HG03558 (cell line): Measurements from ENCODE around the gene OR51E2.

Experiments used
- ATAC-seq: cut with Tn5 transposase; IDR thresholded peaks from one replicate; pipeline ENCODE4 v1.9.1; 2021; ENCODE audit warnings: moderate number of reproducible peaks; ENCODE audit not compliant: unreplicated experiment; ENCODE audit errors: extremely low read depth

The OR51E2 gene

DNA sequence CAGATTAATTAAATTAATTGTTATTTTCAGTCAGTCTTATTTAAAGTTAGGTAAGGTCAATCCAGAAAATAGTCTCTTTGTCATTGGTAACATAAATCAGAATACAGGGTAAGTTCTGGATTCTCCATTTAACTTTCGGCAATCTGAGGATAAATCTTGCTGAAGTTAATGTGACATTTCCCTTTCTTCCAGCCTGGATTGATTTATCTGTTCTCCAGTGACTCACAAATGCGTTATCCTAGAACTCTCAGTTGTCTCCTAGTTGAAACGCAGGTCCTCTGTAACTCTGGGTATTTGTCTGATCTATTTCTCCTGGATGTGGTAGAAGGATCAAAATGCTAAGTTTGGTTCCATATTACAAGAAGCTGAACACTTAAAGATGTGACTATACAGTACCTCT, 32.9 kb downstream of the OR51E2 start:
- no peak for ATAC-seq

DNA sequence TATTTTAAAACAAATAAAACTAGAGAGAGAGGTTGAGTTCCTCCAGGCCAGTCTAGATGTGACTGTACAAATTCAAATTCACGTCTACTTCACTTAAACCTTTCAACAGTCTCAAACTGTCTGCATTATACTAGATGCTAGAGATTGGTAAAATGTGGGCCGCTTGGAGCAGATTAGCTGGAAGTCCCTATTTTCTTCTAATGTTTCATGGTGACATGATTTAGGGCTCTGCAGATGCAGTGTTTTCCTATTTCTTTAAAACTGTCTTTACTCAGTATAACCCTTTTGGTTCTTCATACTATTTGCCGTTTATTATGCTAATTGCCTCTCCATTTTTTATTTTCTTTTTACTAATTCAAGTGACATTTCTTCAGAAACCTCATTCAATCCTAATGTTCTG, 33.5 kb downstream of the OR51E2 start:
- ATAC-seq, result no peak

DNA sequence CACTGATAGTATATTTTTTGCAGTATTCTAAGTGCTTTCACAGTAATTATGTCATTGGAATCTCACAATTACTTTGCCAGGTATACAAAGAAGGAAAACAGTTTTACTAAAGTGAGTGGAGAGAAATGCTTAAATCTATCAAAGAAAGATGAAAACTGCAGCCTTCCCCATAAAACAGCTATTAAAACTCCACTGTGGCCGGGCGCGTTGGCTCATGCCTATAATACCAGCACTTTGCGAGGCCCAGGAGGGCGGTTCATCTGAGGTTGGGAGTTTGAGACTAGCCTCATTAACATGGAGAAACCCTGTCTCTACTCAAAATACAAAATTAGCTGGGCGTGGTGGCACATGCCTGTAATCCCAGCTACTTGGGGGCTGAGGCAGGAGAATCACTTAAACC, 34.8 kb downstream of the OR51E2 start:
- no peak for ATAC-seq

DNA sequence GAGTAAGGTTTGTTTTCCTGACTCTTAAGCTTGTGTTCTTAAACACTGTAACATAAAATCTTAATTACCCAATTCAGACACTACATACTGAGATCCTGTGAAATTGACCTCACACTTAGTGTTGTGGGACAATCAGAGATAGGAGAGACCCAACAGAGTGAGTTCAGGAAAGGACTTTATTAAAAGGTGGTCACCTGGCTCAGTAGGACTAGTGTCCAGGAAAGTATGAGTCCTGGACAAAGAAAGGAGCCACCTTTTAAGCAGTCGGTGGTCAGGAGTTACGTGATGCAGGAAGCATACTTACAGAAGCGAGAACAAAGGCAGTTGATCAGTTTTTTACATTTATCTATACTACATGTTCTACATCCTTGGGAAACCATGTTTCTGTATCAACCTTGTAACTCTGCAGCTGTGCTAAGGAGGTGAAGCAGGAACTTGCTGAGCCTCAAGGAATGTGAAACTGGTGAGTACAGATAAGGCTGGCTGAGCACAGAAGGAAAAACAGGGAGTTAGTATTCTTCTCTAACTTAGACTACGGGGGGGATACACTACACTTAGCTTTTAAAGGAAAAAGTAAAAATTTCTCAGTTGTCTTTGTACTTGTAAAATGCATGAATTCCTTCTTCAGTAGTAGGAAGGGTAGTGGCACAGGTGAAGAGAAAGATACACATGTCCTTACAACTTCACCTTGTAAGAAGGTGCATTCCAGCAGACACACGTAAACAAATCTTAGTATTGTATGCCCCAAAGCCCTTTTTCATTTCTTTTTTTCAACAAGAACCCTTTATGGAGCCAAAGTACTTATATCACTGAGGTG, 38.8 kb downstream of the OR51E2 start:
- ATAC-seq, result no peak

DNA sequence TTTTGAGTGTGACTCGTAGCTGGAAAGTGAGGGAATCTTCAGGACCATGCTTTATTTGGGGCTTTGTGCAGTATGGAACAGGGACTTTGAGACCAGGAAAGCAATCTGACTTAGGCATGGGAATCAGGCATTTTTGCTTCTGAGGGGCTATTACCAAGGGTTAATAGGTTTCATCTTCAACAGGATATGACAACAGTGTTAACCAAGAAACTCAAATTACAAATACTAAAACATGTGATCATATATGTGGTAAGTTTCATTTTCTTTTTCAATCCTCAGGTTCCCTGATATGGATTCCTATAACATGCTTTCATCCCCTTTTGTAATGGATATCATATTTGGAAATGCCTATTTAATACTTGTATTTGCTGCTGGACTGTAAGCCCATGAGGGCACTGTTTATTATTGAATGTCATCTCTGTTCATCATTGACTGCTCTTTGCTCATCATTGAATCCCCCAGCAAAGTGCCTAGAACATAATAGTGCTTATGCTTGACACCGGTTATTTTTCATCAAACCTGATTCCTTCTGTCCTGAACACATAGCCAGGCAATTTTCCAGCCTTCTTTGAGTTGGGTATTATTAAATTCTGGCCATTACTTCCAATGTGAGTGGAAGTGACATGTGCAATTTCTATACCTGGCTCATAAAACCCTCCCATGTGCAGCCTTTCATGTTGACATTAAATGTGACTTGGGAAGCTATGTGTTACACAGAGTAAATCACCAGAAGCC, 42.9 kb downstream of the OR51E2 start:
- no peak for ATAC-seq

DNA sequence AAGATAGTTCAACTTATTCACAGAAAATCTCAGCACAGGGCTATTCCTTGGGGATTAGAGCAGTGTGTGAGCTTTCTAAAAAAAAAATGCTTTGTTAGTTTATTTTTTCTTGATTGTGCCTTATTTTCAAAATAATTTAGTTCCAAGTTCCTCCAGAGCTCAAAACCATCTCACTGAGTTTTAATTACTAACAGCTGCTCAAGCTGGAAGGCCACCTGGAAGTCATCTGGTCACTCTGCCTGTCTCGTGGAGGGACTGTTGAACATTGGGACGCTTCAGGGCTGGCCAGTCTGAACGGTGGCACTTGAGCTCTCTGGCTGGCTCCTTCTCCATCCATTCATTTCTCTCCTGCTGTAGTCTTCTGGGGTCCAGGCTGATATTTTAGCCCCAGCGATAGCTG, 49.9 kb downstream of the OR51E2 start:
- ATAC-seq, result no peak

DNA sequence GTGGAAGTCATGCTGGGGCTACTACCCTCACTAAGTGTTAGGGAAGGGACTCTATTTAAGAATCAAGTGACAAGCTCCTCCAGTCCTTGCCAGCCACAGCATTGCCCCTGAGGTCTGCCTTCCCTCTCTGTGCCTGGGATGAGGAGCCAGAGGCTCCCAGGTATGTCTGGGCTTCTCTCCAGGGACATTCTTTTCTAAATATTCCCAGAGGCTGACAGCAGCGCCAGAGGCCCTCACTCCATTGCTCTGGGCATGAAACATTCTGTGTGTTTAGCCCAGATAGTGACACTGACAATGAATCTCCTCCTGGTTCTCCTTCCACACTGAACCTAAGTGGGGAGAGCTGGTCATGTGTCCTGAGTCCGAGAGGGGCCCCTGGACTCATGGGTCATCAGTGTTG, 51.7 kb downstream of the OR51E2 start:
- no peak for ATAC-seq

DNA sequence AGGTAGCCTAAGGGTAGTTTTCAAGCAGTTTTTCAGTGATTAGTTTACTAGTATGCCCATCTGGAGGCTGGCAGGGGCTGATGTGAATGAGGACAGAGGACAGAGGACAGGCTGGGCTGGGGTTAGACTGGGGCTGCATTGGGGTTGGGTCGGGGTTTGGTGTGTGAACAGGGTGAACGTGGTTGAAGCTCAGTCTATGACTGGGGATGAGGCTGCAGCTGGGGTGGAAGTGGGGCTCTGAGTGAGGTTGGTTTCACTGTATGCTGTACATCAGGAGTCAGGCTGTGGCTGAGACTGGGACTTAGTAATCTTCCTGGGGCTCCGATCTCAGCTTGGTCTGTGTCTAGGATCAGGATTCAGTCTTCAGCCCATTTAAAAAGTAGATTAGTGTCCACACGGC, 53.4 kb downstream of the OR51E2 start:
- no peak for ATAC-seq

DNA sequence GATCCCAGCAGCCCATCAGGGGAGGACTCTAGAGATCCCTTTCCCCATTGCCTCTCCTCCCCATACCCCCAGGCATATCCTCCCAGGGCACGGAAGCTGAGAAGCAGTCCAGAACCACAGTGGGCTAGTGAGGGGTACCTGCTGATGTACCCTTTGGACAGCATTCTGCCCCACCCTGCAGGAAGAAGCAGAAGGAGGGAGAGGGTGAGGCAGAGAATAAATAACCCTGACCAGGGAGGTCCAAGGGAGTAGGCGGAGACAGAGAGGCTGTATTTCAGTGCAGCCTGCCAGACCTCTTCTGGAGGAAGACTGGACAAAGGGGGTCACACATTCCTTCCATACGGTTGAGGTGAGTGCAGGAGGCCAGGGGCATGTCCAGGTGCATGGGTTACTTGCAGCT, 54.0 kb downstream of the OR51E2 start, which contains the start of gene OR51E1:
TSS of gene OR51E1 (plus strand) at position 301 of the 400 bp plus-strand sequence. CDS start 8,545 bp downstream, outside the sequence.
- no peak for ATAC-seq

DNA sequence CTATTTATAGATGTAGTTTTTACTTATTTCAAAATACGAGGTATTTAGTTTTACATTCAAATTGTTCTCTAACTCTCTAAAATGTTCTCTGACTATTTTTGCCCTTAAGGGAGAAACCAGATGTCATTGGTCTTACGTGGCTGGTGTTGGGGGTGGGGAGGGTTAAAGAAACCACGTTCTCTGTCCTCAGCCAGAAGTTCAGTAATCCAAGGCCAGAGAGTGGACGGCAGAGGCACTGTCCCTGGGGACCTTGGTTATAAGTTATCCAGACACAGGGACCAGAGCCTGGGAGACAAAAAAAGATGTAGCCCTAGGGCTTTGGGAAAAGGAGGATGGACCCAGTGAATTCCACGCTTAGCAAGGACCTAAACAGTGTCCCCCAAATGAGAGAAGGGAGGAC, 54.6 kb downstream of the OR51E2 start:
- no peak for ATAC-seq

DNA sequence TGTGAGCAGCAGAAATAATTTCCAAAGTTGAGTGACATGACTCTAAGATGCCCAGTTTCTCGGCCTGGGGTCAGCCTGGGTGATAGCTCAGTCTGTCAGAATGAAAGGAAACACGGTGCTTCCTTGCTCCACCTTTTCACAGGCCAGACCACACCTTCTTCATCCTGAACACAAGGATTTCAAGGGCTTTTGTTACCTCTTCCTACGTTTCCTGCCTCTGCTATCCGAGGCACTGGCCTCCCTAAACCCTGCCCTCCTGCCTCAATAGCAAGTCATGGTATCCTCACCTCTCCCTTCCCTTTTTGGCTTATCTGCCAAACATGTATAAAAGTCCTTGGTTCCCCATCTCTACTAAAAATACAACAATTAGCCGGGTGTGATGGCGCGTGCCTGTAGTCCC, 55.6 kb downstream of the OR51E2 start:
- no peak for ATAC-seq

DNA sequence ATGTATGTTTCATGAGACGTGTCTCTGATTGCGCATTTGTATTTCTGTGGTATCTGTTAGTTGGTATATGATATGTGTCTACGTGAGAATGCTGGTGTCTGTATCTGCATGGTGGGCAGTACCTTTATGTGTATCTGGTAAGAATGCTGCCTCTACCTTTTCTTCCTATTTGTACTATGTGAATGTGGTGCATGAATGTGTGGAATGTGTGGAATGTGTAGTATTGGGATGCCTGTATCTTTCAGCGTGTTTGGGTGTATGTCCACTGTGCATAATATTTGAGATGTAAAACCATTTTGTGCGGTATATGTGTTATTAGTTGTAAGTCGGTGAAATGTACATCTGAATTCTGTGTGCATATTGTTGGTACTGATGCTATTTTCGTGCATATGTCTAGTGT, 56.2 kb downstream of the OR51E2 start:
- ATAC-seq, result no peak

DNA sequence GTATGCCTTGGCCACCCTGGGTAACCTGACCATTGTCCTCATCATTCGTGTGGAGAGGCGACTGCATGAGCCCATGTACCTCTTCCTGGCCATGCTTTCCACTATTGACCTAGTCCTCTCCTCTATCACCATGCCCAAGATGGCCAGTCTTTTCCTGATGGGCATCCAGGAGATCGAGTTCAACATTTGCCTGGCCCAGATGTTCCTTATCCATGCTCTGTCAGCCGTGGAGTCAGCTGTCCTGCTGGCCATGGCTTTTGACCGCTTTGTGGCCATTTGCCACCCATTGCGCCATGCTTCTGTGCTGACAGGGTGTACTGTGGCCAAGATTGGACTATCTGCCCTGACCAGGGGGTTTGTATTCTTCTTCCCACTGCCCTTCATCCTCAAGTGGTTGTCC, 57.7 kb downstream of the OR51E2 start:
- no peak for ATAC-seq

DNA sequence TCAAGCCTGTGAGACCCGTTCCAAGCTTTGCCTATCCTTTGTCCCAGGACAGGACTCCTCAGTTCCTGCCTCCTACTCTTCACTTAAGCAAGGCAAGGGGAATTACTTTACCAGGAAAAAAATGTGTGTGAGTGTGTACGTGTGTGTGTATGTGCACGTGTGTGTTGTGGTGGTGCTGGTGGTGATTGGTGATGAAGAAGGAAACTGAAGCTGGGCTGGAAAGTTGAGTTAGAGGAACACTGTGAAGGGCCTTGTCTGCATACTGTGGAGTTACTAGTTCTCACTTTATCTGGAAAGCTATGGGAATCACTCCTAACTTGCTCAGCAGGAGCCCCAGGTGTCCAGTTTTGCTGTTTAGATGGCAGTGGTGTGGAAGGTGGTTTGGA, 60.0 kb downstream of the OR51E2 start:
- ATAC-seq, result no peak

DNA sequence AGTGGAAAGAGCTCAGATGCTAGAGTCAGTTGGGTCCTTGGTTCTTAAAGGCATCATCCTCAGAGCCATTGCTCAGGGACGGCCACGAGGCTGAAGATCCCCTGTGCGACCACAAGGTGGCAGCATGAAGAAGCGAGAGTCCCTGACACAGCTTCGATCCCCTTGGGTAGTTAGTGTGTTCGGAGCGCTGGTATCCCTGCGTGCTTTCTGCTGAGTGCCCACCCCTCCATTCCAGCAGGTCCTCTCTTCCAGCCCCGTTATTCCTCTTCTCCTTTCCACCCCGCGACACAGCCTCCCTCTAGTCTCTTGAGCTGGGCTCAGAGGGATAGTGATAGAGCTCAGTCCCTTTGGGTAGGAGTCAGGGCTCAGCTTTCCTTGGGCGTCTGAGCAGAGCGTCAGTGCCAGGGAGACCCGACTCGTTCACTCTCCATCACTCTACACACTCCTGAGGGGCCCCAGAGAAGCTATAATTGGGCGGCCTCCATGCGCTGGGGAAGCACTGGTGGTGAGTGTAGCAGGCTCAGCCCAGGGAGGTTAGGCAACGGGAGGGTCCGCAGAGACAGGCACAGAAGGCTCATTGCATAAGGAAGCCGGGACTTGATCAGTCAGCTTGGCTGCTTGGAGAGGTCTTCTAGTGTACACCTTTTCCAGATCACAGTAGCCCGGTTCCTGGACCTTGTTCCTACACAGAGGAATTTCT, 60.5 kb downstream of the OR51E2 start, which contains the start of gene OR51D1:
TSS of gene OR51D1 (plus strand) at position 516 of the 700 bp plus-strand sequence. CDS start 2,314 bp downstream, outside the sequence.
- ATAC-seq, result peak; percentile 62

DNA sequence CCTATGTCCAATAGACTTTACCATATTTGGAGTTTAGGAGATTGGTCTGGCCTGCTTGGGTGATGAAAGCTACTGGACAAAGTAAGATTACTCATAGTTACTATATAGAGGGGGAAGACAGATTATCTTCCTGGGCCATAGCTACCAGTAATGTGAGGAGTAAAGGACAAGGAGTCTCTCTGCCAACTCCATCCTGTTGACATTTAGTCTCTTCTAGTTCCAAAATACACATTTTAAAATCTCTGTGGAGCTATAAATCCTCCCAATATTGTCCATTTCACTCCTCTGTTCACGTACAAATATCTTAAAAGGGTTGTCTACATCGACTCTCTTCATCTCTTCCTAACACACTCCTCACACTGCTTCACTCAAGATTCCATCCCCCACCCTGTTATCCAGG, 61.5 kb downstream of the OR51E2 start:
- ATAC-seq, result no peak
